RKO (cell line): ENCODE results near the gene ELOA.
"Not testable (repeated sequence)": the region's sequence is repeated elsewhere in the genome, so short reads cannot be mapped to it uniquely, and the experiment has no call there.

Experiments
- DNase-seq: peaks from one replicate; pipeline ENCODE4 v3.0.0-alpha.2; 2016; ENCODE audit warnings: low spot score

ELOA gene

GRCh38 chr1:23801338-23801748 is 58.1 kb downstream of the ELOA start:
- DNase-seq, result no peak

DNA sequence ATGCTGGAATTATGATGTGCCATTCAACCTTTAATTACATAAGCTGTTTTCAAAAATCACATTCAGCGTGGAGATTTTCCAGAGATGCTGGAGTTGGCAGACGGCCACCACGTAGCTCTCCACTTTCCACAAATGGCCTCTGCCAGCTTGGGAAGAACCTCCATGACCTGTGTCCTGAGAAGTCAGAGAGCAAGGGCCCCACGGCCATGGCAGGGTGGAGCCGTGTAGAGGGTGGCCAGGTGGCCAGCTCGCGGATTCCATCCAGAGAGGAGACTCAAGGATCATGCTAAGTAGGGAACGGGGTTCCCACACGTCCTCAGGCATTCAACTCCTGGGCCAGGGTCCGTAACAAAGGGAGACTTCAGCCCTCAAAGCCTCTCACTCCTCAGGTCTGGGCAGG is 58.6 kb downstream of the ELOA start:
- DNase-seq, result no peak

DNA sequence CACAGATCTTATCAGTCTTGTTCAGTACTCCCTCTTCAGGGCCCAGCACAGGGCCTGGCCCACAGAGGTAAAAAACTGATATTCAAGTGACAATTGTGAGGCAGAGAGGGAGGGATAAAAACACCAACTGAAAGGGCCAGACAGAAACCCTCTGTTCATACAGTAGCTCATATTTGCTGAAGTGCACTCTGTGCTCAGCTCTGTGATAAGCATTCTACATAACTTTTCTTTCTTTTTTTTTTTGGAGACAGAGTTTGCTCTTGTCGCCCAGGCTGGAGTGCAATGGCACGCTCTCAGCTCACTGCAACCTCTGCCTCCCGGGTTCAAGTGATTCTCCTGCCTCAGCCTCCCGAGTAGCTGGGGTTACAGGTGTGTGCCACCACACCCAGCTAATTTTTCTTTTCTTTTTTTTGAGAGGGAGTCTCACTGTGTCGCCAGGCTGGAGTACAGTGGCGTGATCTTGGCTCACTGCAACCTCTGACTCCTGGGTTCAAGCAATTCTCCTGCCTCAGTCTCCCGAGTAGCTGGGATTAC is 59.6 kb downstream of the ELOA start:
- not testable (repeated sequence) for DNase-seq

- DNase-seq, result no peak
These were observed 60.4 kb downstream of the ELOA start for GRCh38 chr1:23803674-23804073.

GRCh38 chr1:23804183-23804835 is 61.0 kb downstream of the ELOA start:
- no peak for DNase-seq

DNA sequence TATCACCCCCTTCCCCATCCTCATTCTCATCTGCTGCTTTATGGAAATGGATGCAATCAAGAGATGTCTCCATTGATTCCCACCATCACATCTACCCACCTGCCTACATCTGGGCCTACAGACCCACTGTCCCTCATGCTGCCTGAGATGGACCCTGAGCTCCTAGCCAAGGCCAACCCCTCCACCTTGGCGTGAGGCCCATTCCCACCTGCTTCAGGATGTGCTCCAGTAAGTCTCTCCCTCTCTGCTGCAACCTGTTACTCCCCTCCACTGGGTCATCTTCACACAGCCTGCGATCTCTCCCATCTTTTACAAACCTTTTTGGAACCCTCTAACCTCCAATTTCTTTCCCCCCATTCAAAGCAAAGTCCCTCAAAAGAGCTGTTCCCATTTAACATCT is 61.8 kb downstream of the ELOA start:
- no peak for DNase-seq

DNA sequence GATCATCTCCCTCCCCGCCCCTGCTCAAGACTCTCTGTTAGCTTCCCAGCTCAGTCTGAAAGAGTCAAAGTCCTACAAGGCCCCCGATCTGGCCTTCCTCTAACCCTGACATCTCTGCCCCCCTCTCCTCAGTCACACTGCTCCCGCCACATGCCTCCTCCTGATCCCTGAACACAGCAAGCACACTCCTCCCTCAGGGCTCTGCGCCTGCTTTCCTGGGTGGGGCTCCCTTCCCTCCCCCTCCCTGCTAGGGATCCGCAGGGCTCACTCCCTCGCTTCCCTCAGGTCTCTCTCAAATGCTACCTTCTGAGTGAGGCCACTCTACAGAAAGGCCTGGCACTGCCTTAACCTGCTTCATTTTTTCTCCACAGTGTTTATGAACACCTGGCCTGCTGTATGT is 63.0 kb downstream of the ELOA start:
- no peak for DNase-seq

DNA sequence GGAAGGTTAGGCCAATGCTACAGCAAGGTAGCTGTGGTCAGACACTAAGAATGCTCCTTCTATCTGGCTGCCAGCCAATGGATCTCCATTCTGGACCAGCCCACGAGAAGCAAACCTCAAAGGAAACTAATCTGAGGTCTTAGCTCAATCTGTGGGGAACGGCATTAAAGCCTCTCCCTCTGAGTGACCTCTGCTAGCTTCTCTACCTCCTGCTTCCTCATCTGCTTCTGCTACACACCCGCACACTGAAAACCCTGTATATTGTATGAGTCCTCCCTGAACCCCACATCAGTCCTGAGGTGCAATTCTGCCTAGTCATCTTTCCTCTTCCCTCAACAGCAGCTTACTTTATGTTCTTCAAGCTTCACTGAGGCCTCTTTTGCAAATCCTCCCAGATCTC is 64.2 kb downstream of the ELOA start:
- DNase-seq, result no peak

DNA sequence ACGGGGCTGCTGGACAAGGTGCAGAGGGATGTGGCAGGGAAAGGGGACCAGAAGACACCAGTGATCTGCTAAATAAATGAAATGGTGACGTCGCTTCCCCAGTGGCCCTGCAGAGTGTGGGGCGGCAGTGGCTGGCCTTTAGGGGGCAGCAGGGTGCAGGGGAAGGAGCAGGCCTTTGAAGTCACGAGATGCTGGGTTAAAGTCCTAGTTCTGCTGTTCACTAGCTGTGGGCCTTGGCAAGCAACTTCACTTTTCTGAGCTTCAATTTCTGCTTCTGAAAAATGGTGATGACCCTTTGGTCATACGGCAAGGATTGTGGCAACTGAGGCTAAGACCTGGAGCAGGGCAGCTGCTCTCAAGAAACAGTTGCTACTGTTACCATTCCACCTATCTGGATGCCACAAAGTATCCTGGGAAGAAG is 66.5 kb downstream of the ELOA start:
- peak; percentile 72 for DNase-seq

DNA sequence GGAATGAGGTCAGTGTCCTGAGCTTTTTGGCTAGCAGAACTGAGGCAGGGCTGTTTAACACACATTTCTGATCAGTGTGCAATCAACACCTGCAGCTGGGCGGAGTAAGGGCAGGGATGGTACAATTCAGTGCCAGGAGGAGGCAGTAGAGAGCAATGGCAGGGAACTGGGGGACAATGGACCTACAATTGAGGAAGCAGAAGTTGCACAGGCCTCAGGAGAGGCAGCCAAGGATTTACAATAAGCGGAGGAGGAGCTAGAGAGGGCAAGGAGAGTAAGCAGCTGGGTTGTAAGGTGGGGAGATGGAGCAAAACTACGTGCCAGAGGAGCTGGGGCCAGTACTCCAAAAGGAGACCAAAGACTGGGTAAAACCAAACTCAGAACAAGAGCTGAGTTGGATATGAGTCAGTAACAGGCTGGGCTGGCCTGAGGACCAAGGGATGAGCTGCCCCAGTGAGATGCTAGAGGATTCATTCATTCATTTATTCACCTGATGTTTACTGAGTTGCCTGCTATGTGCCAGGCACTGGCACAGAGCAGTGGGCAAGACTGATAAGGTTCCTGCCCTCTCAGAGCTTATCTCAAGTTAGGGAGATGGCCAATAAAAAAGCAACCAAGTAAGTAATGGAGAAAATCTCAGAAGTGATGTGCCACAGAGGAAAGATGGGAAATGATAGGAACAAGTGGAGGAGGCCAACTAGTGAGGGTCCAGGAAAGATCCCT is 67.7 kb downstream of the ELOA start:
- no peak for DNase-seq
